Activated CD8-positive, alpha-beta memory T cell treated with anti-CD3 and anti-CD28 coated beads for 48 hours (primary cell): Measurements from ENCODE around the gene TPRN.
A peak's percentile ranks its signal among the peaks of the same experiment; 100 is the strongest.

ENCODE experiments used
- DNase-seq, 3 experiments: peaks; one replicate each; pipeline ENCODE4 v3.0.0-alpha.2; 2020; ENCODE audit warnings: low read depth in 2 of 3, low spot score in 2 of 3

TPRN gene

DNA sequence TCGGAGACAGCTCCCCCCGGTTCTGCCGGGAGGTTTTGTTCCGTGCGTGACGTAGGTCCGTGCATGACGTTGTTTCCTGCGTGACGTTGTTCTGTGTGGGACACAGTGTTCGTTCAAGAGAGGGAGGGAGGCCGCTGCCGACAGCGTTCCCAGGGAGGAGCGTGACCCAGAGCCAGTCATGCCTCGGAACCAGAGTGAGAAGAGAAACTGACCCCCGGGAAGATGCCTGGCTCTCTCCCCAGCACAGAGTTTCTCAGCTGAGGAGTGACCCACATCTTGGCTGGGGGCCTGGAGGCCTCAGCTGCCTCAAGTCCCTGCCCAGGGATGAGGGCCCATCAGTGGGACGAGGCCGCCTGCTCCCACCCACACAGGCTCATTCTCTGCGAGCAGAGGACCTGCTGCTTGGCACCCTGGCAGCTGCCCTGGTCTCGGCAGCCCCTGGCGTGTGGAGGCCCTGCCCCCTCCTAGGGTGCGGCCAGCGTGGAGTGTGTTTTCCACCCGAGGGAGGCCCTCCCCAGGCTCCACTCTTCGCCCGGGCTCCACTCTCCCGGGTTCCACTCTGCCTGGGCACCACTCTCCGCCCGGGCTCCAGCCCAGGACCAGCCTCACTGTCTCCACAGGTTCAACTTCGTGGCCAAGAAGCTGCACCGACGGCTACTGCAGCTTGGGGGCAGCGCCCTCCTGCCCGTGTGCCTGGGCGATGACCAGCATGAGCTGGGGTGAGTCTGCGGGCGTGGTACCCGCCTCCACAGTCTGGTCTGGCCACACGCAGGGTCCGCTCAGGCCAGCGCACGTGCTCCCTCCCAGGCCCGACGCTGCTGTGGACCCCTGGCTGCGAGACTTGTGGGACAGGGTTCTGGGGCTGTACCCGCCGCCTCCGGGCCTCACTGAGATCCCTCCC is 12.9 kb upstream of the TPRN start:
- no peak for DNase-seq

DNA sequence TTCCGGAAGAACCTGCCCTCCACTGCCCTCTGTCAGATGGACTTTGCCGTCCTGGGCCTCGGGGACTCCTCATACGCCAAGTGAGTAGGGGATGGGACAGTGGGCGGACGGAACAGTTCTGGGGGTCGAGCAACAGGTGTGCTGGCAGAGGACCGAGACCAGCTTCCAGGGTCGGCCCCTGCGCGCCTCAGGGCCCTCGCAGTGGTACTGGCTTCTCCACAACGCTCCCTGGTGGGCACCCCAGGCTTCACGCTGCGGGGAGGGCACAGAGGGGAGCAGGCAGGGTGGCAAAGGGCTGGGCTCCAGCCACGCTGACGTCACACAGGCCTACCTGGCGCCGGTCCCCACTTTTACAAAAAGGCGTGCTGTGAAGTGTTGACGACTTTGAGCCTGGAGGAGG is 12.0 kb upstream of the TPRN start:
- no peak for DNase-seq

DNA sequence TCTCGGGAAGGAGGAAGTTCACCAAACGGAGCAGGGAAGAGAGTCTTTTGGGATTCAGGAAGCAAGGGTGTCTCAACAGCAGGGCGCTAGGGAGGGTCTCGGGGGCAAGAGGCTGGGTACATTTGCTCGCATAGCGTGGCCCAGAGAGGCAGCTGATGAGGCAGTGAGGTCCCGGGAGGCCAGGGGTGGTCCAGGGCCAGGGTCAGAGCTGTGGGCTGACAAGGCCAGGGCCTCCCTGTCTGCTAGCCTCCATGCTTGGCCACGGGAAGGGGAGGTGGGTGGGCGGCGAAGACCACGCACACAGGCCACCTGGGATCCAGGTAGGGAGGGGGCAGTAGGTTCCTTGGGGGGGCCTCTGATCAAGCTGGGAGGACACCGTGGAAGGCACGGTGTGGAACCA is 11.0 kb upstream of the TPRN start:
- no peak for DNase-seq

DNA sequence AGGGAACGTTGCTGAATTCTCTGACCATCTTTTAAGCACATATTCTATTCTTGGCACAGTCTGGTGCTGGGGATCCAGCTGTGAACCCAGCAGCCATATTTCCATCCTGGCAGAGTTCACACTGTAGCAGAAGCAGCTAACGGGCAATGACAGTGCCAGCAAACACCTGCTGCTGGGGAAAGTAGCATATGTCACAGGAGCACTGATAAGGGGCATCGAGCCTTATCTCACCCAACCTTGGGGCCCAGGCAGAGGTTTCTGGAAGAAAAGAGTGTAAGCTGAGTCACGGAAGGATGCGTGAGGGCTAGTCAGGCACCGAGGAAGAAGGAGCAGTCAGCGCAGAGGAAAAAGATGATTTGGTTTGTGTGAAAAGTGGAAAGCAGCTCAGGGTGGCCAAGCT is 6.1 kb upstream of the TPRN start:
- no peak for DNase-seq

DNA sequence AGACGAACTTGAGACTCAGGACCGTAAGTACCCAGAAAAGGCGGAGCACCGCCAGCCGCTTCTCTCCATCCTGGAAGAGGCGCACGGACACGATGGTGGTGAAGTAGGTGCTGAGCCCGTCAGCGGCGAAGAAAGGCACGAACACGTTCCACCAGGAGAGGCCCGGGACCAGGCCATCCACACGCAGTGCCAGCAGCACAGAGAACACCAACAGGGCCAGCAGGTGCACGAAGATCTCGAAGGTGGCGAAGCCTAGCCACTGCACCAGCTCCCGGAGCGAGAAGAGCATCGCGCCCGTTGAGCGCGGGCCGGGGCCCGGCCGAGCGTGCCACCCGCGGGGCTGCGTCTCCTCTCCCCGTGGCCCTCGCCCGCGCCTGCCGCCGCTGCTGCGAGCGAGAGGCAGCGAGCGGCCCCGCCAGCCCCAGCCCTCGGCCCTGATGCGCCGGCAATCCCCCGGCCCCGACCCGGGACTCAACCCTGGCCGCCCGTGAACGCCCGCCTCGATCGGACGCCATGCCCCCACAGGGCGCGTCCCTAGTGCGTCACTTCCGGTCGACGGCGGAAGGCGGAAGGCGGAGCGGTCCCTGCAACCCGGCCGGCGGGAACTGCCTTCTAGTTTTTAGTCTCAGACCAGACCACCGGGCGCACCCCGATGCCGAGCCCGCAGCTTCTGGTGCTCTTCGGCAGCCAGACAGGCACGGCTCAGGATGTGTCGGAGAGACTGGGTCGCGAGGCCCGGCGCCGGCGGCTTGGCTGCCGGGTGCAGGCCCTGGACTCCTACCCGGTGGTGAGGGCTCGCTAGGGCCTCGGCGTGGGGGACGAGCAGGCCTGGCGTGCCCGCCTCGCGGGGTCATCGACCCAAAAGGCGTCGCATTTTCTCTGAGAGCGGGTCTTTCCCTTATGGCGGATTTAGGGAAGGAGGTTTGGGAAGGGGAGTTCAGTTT is 4.9 kb upstream of the TPRN start, which contains the start of the genes NDOR1 and TMEM203:
TSS of gene NDOR1 (plus strand) at position 575 of the 944 bp plus-strand sequence. CDS start at position 653, 78 bp downstream.
TSS of gene TMEM203 (minus strand) at position 523 of the 944 bp plus-strand sequence. CDS start at position 289, 234 bp downstream.
- DNase-seq = peak; percentile 87 to 96 (median 94)

DNA sequence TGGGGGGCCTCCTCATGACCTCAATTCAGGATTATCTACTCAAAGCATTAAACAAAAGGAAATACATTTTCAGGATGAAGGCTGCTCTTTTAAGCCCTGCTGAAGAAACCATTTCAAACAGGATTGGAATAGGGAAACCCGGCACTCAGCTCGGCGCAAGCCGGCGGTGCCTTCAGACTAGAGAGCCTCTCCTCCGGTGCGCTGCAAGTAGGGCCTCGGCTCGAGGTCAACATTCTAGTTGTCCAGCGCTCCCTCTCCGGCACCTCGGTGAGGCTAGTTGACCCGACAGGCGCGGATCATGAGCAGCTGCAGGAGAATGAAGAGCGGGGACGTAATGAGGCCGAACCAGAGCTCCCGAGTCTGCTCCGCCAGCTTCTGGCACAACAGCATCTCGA is 4.2 kb upstream of the TPRN start:
- DNase-seq = no peak

DNA sequence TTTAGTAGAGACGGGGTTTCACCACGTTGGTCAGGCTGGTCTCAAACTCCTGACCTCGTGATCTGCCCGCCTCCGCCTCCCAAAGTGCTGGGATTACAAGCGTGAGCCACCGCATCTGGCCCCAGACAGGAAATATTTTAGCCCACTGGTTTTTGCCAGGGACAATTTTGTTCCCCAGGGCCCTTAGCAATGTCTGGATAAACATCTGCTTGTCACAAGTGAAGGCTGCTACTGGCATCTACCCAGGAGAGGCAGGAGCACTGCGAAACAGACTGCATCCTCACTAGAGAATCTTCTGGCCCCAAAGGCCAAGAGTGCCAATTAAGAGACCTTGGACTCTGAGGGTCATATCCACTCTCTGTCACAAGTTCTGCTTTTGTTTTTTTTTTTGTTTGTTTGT is 2.4 kb upstream of the TPRN start:
- no peak for DNase-seq

DNA sequence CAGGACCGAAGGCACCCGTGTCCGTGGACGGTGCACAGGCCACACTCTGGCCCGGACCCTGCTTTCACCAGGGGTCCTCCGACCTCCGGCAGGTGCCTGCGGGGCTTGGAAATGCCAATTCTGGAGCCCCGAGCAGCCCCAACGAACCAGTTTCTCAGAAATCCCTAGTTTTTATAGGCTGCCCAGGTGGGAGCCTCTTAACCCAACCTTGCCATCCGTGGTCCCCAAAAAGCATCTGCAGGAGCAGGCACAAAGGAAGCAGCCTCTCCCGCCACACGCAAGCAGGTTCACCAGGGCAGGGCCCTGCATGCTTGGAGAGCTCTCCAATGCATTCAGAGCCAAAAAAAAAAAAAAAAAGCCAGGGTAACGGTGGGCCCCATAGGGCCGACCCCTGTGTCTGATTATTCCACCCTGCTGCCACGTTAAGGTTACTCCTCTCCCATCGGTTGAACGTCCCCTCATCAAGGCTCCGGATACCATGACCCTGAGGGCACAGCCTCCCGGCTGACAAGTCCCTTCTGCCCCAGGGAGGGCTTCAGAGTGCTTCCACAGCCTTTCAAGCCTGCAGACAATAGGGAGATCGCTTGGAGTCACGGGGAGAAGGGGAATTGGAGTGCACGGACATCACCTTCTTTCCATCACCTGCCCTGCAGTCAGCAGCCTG is 796 bp upstream of the TPRN start:
- DNase-seq = no peak

DNA sequence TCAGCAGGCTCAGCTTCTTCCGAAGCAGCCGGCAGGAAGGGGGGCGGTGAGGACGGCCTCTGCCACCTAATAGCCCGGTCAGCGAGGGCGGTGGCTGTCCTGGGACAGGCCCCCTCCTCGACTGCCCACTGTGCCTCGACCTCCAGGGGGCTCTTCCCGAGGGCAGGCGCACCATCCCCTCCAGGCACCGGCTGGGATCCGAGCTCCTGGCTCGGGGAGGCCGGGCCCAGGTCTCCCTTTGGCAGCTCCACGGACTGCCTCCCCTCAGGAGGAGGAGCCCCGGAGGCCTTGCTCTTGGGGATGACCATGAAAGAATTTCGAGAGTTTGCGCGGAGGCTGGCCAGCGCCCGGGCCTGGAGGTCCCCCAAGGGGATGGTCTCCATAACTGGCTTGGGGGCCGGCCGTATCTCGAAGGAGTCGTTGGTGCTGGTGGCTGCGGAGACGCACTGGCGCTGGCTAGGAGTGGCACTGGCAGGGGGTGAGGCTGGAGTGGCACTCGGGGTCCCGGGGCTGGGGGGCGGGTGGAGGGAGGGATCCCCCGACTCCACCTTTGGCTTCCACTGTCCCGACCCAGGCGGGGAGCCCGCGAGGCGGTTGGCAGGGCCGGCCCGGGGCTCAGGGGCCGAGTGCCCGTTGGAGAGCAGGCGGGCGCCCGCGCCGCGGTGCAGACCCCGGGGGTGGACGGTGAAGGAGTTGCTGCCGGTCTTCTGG is 975 bp downstream of the TPRN start:
- no peak for DNase-seq

DNA sequence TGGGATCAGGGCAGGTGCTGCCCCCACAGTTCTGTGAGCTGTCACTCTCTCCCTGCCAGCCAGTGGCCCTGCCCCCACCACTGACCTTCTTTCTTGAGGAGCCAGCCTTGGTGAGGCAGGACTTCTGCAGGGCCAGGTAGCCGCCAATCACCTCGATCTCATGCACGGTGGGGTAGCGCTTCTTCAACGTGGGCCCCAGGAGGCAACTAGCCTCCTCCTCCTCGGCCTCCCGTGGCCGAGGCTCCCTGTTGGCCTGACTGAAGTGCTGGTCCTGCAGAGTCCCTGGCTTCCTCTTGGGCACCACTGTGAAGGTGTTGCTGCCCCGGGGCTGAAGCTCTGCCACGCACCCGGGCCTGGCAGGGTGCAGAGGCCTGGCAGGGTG is 1.6 kb downstream of the TPRN start:
- DNase-seq = no peak

DNA sequence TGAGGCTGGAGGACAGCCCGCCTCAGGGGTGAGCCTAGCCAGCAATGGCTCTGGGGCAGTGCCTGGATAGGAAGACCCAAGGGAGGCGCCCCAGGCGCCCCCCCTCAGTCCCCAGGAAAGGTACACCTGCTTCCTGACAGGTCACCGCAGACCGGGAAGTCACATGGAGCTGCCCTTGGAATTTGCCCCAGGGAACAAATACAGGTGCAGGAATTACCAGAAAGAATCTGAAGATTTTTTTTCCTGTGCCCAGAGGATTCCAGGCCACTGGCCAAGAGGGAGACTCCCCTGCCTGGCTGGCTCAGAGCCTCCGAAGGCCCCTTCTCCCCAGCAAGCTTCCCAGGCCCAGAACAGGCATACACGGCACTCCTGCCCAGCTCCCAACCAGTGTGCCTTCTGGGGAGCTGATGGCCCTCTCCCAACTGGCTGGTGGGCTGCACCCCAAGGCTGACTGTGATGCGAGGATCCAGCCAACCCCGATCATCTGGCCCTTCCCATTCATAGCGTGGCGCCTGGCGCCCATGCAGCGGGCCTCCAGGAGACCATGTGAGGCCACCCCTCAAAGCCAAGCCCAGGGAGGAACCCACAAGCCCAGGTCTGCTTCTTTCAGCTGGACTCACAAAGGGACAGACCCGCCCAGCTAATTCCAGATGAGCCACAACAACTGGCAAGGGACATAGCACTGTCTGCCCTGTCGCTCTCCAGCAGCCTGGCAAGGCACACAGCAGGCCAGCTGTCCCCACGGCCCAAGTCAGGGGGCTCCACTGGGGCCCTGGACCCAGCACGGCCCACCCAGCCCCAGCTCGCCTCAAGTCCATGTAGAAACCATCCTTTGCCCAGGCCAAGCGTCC is 2.3 kb downstream of the TPRN start:
- no peak for DNase-seq

DNA sequence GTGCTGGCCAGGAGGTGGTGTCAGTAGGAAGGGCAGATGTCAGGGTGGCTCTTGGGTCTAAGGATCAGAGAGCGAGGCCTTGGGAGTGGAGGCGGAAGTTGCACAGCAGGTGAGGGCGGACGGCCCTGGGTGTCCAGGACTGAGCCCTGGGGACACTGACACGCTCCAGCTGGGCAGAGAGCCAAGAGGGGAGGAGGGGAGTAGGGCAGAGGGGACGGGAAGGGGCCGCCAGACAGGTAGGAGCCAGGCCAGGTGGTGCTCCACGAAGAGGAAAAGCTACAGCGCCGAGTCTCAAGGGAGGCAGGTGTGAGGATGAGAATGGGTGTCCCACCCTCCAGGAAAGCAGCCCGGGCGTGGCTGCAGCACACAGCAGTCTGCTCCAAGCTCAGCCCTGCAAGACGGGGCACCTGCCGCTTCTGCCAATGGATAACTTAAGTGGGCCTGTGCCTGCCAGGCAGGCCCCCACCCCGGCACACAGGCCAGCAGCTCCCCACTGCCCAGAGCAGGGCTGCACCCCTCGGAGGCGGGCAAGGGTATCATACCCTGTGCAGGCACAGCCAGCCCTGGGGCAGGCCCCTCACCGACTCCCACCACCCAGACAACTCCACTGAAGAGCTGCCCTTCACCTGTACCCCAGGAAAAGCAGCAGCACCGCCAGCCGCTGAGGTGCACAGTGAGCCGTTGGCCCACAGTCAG is 4.9 kb downstream of the TPRN start:
- DNase-seq = no peak

DNA sequence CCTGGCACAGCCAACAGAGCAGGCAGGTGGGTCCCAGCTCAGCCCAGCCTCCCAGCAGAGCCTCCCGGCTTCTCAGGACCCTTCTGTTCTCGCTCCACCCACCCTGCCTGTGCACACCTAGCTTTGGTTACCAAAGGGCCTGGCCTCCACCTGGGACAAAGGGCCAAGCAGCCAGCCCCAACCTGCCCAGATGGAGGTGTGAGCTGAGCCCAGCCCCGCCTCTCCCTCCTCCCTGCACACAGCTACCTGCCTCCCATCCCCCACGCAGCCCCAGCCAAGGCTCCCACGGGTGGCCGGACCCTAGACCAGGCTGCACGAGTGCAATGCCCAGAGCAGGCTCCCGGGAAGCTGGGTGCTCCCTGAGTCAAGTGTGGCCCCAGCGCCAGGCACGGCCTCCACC is 5.6 kb downstream of the TPRN start:
- no peak for DNase-seq

DNA sequence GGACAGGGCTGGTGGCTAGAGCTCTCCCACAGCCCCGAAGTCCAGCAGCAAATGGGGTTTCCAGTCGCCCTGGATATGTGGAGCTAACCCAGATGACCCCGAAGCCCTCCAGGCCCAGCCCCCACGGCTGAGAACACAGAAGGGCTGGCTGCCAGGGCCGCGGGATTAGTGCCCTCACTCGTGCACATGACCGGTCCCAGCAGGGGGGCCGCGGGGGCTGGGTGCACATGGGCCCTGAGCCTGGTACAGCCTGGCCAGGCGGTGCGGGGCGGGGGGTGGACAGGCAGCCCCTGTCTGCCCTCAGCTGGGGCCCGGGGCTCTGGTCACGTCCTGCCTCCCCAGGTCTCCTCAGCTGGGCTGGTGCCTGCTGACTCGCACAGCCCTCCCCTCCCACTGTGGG is 6.2 kb downstream of the TPRN start:
- DNase-seq = no peak

DNA sequence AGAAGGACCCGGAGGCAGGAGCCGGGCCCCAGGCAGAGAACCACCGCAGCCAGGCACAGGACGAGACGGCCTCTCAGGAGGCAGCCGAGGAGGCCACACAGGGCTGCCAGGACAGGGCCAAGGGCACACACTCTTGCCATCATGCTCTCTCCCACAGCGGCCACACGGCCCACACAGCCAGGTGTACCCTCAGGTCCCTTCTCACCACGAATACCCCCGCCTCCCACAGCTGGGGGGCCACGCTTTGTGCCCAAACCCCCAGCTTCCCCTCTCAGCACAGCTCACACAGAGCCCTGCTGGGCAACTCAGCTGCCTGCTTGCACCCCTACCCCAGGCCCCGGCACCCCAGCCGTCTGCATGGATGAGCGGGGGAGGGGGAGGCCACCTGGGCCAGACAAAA is 6.8 kb downstream of the TPRN start:
- DNase-seq = no peak

DNA sequence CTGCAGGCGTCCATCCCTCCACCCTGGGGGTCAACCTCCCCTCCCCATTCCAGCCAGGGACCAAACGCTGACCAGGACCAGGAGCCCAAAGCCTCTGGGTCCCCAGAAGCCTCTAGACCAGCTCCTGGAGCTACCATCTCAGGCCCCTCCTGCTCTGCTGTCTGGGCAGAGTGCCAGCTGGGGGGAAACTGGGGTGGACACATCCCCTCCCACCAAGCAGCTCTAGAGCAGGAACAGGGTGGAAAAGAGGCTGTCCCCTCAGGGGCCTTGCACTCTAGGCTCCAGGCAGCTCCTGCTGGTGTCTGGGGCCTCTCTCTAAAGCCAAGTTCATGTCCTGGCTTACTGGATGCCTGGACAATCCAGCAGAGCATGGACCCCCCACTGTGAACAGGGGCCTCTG is 7.7 kb downstream of the TPRN start:
- no peak for DNase-seq

DNA sequence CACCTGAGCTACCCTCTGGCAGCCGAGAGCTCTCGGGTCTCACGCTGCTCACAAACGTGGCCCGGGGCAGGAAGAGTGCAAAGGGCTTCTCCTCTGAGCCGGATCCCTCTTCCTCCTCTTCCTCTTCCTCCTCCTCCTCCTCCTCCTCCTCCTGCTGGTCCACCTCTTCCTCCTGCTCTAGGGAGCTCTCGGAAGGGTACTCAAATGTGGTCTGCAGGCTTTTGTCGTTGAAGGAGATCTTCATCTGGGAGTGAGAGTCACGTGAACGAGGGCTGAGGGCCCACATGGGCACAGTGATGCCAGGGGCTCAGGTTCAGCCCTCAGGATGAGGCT is 8.1 kb downstream of the TPRN start:
- DNase-seq = no peak

DNA sequence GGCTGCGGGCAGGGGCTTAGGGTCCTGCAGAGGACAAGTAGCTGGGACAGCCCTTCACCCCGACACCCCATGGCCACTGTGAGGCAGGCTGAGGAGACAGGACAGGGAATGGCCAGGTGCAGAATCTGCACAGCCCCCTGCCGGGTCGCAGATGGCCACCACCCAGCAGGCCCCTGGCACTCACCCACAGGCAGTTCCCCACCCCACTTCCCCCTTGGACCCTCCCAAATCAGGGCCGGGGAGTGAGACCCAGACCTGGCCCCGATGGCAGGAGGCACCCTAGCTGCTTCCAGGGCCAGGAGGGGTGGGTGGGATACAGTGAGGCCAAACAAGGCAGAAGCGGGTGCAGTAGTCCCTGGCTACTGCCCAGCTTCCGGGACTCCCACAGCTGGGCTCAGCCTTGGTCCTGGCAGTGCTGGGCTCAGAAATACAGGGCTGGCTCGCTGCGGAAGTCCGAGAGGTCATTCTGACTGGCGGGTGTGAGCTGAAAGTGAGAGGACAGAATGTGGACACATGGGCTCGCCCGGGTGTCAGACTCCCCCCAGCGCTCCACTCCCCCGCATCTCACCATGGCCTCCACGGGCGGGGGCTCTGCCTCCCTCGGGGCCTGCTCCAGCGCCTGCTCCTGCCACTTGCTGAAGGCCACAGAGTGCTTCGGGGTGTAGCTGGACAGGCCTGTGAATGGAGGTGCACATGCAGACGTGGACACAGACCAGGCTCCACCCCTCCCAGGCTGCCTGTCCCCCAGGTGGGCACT is 8.7 kb downstream of the TPRN start:
- DNase-seq = no peak

DNA sequence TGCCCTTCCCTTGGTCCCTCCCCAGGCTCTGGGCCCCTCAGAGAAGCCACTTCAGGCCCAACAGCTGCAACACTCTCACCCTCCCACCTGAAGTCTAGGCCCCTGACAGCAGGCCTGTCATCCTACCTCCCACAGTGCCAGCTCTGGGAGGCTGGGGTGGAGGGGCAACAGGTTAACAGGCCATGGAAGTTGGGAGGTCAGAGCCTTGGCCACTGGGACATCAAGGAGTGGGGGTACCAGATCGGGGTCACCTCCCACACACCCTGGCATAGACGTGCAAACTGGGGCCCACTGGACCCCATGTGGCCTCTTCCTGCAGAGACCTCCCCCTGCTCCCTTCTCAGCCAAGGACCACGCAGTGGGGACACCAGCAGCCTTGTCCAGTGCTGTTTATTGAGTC is 9.3 kb downstream of the TPRN start:
- no peak for DNase-seq
